ENCODE data around the gene GANAB. TPM values are rescaled to one million over a fixed set of nuclear protein-coding genes. Genes with fewer than 3 reads are reported as not detected.

The GANAB gene
- total RNA-seq, 1 donor from 2014 or later, result 323 TPM

DNA sequence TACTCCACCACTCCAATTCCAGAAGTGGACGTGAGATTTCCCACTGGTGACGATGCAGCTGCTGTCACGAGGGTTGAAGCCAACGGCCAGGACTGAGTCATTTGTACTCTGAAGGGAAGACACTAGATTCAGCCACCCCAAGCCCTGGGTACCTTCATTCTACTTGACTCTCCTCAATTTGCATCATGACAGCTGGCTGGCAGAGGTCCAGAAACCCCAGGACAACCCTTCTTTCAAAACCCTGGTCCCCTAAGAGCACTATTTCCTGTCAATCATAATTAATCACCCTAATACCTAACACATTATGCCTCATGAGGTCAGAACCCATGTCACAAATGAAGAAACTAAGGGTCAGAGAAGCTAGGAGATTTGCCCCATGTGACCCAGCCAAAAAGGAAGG is 38.7 kb downstream of the GANAB start:
- H3K36me3 Mint-ChIP-seq (ENCODE audit: low read depth, unreplicated experiment), result peaks cover 26% of the 10 kb centered on the region
- H4K20me1 ChIP-seq (ENCODE audit: insufficient read depth, low read length), result peaks cover 13% of the 10 kb centered on the region
- peaks cover 14% of the 10 kb centered on the region for H3K4me1 ChIP-seq (ENCODE audit: insufficient read depth, low read length)
- H3K9me3 ChIP-seq (ENCODE audit: insufficient read depth, low read depth, low read length), result no peaks in the 10 kb centered on the region
- H3K4me2 ChIP-seq (ENCODE audit: low read length), result no peak overlapping the region
- no peak overlapping the region for H3K27ac ChIP-seq (ENCODE audit: low read depth, low read length)
- peaks cover 13% of the 10 kb centered on the region for H3K4me1 Mint-ChIP-seq (ENCODE audit: low read depth, unreplicated experiment)
- no peak overlapping the region for H3K27ac Mint-ChIP-seq (ENCODE audit: unreplicated experiment)
- TF ChIP-seq CTCF (IDR thresholded peaks at IDR 0.05; ENCODE audit: insufficient read depth, low read depth, low read length), result no peak
- no peak for TF ChIP-seq EZH2 (IDR thresholded peaks at IDR 0.05; ENCODE audit: insufficient read depth, low read length)
- peaks cover 8% of the 10 kb centered on the region for H3K36me3 ChIP-seq (ENCODE audit: insufficient read depth, low read length)
- no peak overlapping the region for H3K4me3 ChIP-seq (ENCODE audit: insufficient read depth, low read depth, low read length)
- H3K27me3 Mint-ChIP-seq (ENCODE audit: low read depth, unreplicated experiment), result peaks cover 6% of the 10 kb centered on the region
- no peak overlapping the region for H2AFZ ChIP-seq (ENCODE audit: low read depth, low read length)
- DNase-seq (ENCODE audit: low read depth) (no peak), FAIRE-seq (no peak)
- no peak overlapping the region for H3K4me3 Mint-ChIP-seq (ENCODE audit: unreplicated experiment)
- H3K9me3 Mint-ChIP-seq (ENCODE audit: unreplicated experiment), result no peaks in the 10 kb centered on the region
- H3K9ac ChIP-seq (ENCODE audit: low read length), result no peak overlapping the region
- peaks cover 9% of the 10 kb centered on the region for H3K79me2 ChIP-seq (ENCODE audit: insufficient read depth, low read length)
- no peaks in the 10 kb centered on the region for H3K27me3 ChIP-seq (ENCODE audit: insufficient read depth, low read length)

DNA sequence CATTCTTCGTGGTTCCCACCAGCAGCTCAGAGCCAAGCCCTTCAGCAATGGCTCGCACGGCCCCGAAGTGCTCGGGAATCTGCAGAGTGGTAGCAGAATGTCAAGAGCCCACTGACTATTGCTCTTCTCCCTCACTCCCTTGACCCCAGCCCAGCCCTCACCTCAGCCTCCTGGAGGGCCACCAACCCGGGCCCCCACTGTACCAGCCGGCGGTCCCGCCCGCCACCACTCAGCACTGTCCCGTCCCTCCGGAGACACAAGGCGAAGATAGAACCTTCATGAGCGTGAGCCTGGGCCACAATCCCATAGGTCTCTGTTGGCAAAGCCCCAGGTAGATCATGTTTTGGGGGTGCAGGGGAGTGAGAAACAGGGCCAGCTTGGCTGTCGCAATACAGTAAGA is 40.5 kb downstream of the GANAB start:
- H3K79me2 ChIP-seq (ENCODE audit: insufficient read depth, low read length), result peaks cover 14% of the 10 kb centered on the region
- H3K4me1 ChIP-seq (ENCODE audit: insufficient read depth, low read length), result peaks cover 11% of the 10 kb centered on the region
- DNase-seq (ENCODE audit: low read depth) (no peak), FAIRE-seq (no peak)
- H2AFZ ChIP-seq (ENCODE audit: low read depth, low read length), result no peak overlapping the region
- H3K4me3 Mint-ChIP-seq (ENCODE audit: unreplicated experiment), result no peak overlapping the region
- H3K27me3 ChIP-seq (ENCODE audit: insufficient read depth, low read length), result no peaks in the 10 kb centered on the region
- peaks cover 13% of the 10 kb centered on the region for H4K20me1 ChIP-seq (ENCODE audit: insufficient read depth, low read length)
- peaks cover 6% of the 10 kb centered on the region for H3K4me1 Mint-ChIP-seq (ENCODE audit: low read depth, unreplicated experiment)
- no peaks in the 10 kb centered on the region for H3K9me3 Mint-ChIP-seq (ENCODE audit: unreplicated experiment)
- peaks cover 6% of the 10 kb centered on the region for H3K27me3 Mint-ChIP-seq (ENCODE audit: low read depth, unreplicated experiment)
- H3K9me3 ChIP-seq (ENCODE audit: insufficient read depth, low read depth, low read length), result no peaks in the 10 kb centered on the region
- H3K4me3 ChIP-seq (ENCODE audit: insufficient read depth, low read depth, low read length), result no peak overlapping the region
- TF ChIP-seq CTCF (IDR thresholded peaks at IDR 0.05; ENCODE audit: insufficient read depth, low read depth, low read length), result no peak
- TF ChIP-seq EZH2 (IDR thresholded peaks at IDR 0.05; ENCODE audit: insufficient read depth, low read length), result no peak
- no peak overlapping the region for H3K27ac Mint-ChIP-seq (ENCODE audit: unreplicated experiment)
- peaks cover 8% of the 10 kb centered on the region for H3K36me3 ChIP-seq (ENCODE audit: insufficient read depth, low read length)
- H3K4me2 ChIP-seq (ENCODE audit: low read length), result no peak overlapping the region
- H3K27ac ChIP-seq (ENCODE audit: low read depth, low read length), result no peak overlapping the region
- H3K36me3 Mint-ChIP-seq (ENCODE audit: low read depth, unreplicated experiment), result peaks cover 30% of the 10 kb centered on the region
- no peak overlapping the region for H3K9ac ChIP-seq (ENCODE audit: low read length)

GRCh38 chr11:62605467-62605866 is 40.9 kb downstream of the GANAB start:
- H3K4me1 ChIP-seq (ENCODE audit: insufficient read depth, low read length), result peaks cover 11% of the 10 kb centered on the region
- H3K27ac Mint-ChIP-seq (ENCODE audit: unreplicated experiment), result no peak overlapping the region
- TF ChIP-seq EZH2 (IDR thresholded peaks at IDR 0.05; ENCODE audit: insufficient read depth, low read length), result no peak

More at GRCh38 chr11:62605467-62605866, 40.9 kb downstream of the GANAB start:
- FAIRE-seq, result no peak
- Histone ChIP-seq H3K27me3 (ENCODE audit: insufficient read depth, low read length) (no peaks in the 10 kb centered on the region), H3K4me3 (ENCODE audit: insufficient read depth, low read depth, low read length) (no peak overlapping the region), H3K79me2 (ENCODE audit: insufficient read depth, low read length) (peaks cover 14% of the 10 kb centered on the region), H3K4me2 (ENCODE audit: low read length) (no peak overlapping the region), H3K9me3 (ENCODE audit: insufficient read depth, low read depth, low read length) (no peaks in the 10 kb centered on the region), H3K27ac (ENCODE audit: low read depth, low read length) (no peak overlapping the region), H2AFZ (ENCODE audit: low read depth, low read length) (no peak overlapping the region), H3K36me3 (ENCODE audit: insufficient read depth, low read length) (peaks cover 8% of the 10 kb centered on the region), H4K20me1 (ENCODE audit: insufficient read depth, low read length) (peaks cover 16% of the 10 kb centered on the region), H3K9ac (ENCODE audit: low read length) (no peak overlapping the region)
- Mint-ChIP-seq H3K9me3 (ENCODE audit: unreplicated experiment) (no peaks in the 10 kb centered on the region), H3K4me1 (ENCODE audit: low read depth, unreplicated experiment) (peaks cover 5% of the 10 kb centered on the region), H3K36me3 (ENCODE audit: low read depth, unreplicated experiment) (peaks cover 33% of the 10 kb centered on the region), H3K4me3 (ENCODE audit: unreplicated experiment) (peak overlapping the region; percentile 14), H3K27me3 (ENCODE audit: low read depth, unreplicated experiment) (peaks cover 6% of the 10 kb centered on the region)
- DNase-seq (ENCODE audit: low read depth), result no peak
